Sigmoid colon (tissue), 4 donors: ENCODE measurements around the gene GABRB1.

Experiments
- EP300 ChIP-seq, 4 donors: sonication (generic); formaldehyde crosslinking; IDR thresholded peaks; one replicate each; pipeline ENCODE4 v1.6.1; 2017; ENCODE audit warnings: antibody characterized with exemption in 4 of 4
- POLR2A ChIP-seq, 2 donors: fragments of 450-650 bp; IDR thresholded peaks; one replicate each; pipeline ENCODE4 v1.6.1; 2016; ENCODE audit warnings: antibody characterized with exemption in 2 of 2, mild to moderate bottlenecking in 2 of 2, moderate library complexity in 2 of 2

DNA sequence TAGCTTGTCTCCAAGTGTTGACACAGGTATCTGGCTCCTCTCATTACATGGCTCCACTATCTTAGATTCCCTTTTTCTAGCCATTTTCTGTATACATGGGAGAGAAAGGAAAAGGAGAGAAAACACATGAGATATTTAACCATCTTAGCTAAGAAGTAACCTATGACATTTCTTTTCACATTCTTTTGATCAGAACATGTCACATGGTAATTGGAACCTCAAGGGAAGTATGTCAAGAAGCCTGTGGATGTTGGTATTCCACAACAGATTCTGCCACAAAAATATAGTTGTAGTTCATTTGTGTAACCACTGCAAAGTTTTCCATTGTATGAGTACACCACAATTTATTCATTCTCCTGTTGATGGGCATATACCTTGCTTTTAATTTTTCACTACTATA is 18.7 kb upstream of the GABRB1 start:
- TF ChIP-seq EP300 (IDR thresholded peaks at IDR 0.05), result no peak
- TF ChIP-seq POLR2A (IDR thresholded peaks at IDR 0.05), result no peak
